Retinal pigment epithelial cell (primary cell): ENCODE results near the gene DAPK1.

Experiments
- DNase-seq: peaks from one replicate; pipeline ENCODE4 v3.0.0-alpha.2; 2010; ENCODE audit warnings: low read depth
- H3K4me3 ChIP-seq: 2 replicates; pipeline ENCODE4 v1.5.1; 2011; ENCODE audit warnings: mild to moderate bottlenecking, low read length, control low read depth, moderate library complexity
- TF ChIP-seq, protein P1 (sequence below): conservative IDR thresholded peaks from 2 replicates; pipeline ENCODE4 v1.5.1; 2011; ENCODE audit warnings: low read depth, low read length, control low read depth, inconsistent platforms

DAPK1 gene

DNA sequence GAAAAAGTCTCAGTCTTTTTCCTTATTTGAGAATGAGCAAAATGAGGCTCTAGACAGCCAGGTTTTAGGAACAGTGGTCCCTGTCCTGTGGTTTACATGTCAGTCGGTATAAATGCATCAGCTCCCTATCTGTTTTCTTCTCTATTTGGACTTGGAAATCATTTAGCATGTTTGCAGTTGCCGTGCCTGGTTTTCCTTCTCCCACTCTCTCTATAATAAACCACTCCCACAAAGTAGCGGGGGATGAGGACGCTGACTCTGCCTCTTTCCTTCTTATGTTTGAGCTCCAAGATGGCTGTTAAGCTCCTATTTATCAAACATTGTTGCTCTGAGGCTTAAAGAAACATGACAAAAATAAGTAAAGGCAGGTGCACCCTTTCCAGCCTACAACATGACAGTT, 171.1 kb downstream of the DAPK1 start:
- TF ChIP-seq, protein P1, sequence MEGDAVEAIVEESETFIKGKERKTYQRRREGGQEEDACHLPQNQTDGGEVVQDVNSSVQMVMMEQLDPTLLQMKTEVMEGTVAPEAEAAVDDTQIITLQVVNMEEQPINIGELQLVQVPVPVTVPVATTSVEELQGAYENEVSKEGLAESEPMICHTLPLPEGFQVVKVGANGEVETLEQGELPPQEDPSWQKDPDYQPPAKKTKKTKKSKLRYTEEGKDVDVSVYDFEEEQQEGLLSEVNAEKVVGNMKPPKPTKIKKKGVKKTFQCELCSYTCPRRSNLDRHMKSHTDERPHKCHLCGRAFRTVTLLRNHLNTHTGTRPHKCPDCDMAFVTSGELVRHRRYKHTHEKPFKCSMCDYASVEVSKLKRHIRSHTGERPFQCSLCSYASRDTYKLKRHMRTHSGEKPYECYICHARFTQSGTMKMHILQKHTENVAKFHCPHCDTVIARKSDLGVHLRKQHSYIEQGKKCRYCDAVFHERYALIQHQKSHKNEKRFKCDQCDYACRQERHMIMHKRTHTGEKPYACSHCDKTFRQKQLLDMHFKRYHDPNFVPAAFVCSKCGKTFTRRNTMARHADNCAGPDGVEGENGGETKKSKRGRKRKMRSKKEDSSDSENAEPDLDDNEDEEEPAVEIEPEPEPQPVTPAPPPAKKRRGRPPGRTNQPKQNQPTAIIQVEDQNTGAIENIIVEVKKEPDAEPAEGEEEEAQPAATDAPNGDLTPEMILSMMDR: no peak
- DNase-seq: no peak
- H3K4me3 ChIP-seq: no peak overlapping the region

DNA sequence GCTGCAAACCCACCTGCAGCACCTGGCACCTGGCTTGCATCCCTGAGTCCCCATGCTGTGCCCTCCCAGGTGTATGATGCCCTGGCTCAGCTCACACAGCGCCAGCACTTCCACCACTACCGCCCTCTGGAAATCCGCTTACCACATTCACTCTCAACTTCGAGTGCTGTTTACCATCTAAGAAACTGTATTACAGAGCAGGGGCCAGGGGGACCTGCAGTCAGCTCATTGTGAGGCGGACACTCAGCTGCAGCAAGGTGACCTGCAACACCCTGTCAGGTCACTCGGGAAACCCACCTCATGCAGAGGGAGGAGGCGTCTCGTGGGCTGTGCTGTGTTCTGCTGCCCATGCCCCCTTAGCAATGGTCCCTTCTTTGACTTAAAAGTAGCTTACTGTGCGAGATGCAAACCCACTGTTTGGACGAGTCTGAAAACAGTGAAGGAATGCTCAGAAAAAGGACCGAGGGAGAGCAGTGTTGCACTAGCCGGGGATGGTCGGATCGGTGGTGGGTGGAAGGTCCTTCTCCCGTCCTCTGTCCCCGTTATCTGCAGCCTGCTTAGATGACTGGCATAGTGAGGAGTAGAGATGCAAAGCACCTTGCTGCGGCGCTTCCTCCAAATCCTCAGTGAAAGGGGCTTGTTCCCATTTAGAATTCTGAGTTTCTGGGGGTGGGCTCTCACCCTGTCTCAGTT, 173.1 kb downstream of the DAPK1 start:
- DNase-seq: no peak
- H3K4me3 ChIP-seq: no peak overlapping the region
- TF ChIP-seq, protein P1: no peak

DNA sequence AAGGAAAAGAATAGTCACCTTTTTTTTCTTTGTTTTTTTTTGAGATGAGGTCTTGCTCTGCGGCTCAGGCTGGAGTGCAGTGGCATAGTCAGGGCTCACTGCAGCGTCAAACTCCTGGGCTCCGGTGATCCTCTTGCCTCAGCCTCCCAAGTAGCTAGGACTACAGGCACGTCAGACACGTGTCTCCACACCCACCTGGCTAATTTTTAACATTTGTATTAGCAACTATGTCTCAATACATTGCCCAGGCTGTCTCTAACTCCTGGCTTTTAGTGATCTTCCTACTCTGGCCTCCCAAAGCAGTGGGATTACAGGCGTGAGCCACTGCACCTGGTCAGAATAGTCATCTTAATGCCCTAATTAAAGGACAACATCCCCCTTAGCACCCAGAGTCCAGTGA, 173.8 kb downstream of the DAPK1 start:
- no peak for DNase-seq

DNA sequence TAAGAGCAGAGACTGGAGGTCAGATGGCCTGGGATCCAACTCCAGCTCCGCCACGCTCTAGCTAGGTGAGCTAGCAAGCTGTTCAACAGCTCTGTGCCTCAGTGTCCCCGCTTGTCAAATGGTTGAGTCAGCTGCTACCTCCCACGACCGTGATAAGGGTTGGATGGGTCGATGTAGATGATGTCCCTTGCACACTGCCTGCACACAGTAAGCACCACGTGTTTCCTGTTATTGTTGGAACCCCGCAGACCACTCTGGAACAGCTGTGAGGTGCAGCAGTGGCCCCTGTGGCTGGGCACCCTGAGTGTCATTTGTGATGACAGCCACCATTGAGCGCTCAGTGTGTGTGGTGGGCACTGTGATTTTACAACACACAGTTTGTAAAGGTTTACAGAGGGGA, 174.3 kb downstream of the DAPK1 start:
- no peak overlapping the region for H3K4me3 ChIP-seq
- no peak for DNase-seq
- TF ChIP-seq, protein P1: no peak

More for the DNA sequence above, 173.8 kb downstream of the DAPK1 start:
- H3K4me3 ChIP-seq: no peak overlapping the region
- TF ChIP-seq, protein P1: no peak

DNA sequence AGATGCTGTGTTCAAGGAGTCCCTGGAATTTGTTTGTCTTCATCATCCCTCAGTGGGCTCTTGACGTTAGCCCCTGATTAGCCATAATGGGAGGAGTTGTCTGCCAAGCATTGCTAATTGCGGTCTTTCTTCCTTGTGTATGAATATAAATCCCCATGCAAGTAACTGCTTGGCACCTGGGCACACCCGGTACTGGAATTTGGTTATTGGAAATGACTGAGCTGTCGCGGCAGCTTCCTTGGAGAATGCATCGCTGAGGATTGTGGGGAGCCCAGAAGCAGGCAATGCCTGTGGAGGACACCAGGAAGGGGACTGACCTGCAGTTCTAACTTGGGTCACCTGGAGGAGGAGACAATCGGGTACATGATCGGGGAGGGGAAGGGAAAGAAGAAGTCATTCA, 174.9 kb downstream of the DAPK1 start:
- no peak overlapping the region for H3K4me3 ChIP-seq
- no peak for DNase-seq
- TF ChIP-seq, protein P1: no peak

DNA sequence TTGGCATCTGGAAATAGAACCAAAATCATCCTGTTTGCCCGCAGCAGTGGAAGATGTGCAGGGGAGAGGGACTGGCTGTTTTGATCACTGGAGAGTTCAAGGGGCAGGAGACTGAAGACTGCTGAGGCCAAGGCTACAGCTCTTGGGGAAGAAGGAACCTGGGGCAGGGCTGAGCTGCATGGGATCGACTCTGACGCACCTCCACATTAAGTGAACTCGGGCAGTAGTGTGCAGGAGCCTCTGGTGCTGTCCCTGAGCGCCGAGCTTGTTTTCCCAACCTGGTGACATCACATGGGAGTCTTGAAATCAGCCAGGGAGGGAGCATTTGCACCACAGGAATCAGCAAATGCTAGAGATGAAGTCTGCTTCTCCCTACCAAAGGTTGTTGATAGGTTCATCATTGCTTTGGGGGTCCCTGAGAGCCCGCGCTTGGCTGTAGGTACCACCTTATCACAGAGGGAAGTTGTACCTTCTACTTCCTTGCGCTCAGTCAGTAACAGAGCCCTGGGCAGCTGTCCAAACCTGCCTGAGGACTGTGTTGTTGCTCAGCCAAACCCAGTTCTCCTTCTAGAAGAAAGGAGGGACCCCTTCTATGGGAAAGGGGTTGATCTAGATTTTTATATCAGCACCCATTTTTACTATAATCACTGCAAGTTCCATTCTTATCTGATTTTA, 175.9 kb downstream of the DAPK1 start:
- H3K4me3 ChIP-seq: no peak overlapping the region
- no peak for DNase-seq
- TF ChIP-seq, protein P1: no peak
